ENCODE data around the gene ZNF813. TPM values are rescaled to one million over a fixed set of nuclear protein-coding genes. Genes with fewer than 3 reads are reported as not detected.
"Not testable (repeated sequence)": the region's sequence is repeated elsewhere in the genome, so short reads cannot be mapped to it uniquely, and the experiment has no call there.

The ZNF813 gene
- total RNA-seq, 2 donors from 2014 or later, result 5.6 to 7.1 TPM

DNA sequence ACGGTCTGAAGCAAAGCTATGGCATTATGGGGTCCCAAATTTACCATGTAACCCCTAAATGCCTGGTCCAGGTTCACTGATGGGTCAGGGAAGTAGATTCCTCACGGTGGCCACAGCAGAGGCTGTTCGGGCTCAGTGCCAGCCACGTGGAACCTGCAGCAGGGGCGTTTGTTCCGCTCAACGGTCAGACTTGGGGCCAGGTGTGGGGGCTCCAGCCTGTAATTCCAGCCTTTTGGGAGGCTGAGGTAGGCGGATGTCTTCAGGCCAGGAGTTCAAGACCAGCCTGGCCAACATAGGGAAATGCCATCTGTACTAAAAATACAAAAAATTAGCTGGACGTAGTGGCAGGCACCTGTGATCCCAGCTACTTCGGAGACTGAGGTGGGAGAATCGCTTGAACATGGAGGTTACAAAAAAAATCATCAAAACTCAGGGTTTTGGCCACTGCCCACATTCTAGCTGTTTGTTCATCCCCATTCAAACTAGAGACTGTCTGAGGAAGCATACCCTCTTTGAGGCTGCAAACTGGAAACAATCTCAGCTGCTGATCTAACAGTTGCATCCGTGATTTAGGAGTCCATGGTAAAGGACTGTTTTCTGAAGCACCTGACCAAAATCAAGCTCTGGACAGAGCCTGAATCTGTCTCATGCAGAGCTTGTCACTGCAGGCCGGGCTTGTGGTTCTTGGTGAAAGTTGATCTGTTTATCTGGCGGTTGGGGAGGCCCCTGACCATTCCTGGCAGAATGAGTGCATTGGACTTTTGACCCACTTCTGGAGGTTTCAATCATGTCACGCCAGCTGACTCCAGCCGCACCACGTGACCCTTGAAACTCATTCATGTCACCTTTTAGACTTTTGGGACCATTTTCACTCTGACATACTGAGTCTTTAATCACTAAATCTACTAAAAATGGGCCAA lies 40.2 kb downstream of the ZNF813 start:
- H3K36me3 Mint-ChIP-seq, result peaks cover 0 to 15% of the 10 kb centered on the region in 2 donors
- ATAC-seq (no peak), DNase-seq (ENCODE audit: low spot score in 2 of 2) (no peak)
- H3K9me3 Mint-ChIP-seq, result peaks cover 5 to 9% of the 10 kb centered on the region in 2 donors
- no peak overlapping the region for H3K27ac Mint-ChIP-seq

DNA sequence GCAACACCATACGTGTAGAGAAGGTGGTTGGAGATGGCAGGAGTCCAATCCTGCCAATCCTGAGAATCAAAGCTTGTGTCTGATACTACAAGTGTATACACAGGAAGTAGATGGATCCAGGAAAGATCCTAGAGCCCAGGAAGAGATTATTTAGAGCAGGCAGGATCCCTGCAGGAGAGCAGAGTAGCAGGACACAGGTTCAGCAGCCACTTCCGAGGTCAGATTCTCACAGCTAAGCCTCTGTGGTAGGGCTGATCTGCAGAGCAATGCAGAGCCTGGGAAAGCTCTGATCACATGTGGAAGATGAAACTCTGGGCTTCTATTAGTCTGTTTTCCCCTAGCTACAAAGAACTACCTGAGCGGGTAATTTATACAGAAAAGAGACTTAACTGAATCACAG lies 41.9 kb downstream of the ZNF813 start:
- no peak for ATAC-seq
- Mint-ChIP-seq H3K27ac (peak overlapping the region in 1 of 2 donors; percentile 9), H3K36me3 (peaks cover 0 to 15% of the 10 kb centered on the region in 2 donors), H3K9me3 (peaks cover 5 to 9% of the 10 kb centered on the region in 2 donors)
- DNase-seq (ENCODE audit: low spot score in 2 of 2), result no peak

DNA sequence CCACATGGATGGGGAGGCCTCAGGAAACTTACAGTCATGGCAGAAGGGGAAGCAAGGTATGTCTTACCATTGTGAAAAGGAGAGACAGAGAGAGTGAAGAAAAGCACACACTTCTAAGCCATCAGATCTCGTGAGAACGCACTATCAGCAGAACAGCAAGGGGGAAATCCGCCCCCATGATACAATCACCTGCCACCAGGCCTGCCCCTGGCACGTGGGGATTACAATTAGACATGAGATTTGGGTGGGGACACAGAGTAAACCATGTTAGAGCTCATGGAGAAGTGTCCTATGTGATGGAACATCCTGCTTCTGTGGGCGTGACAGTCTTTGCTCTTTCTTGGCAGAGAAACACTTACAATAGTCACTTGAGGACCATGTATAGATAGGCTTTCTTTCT lies 42.3 kb downstream of the ZNF813 start:
- no peak for DNase-seq (ENCODE audit: low spot score in 2 of 2)
- H3K27ac Mint-ChIP-seq, result no peak overlapping the region
- no peak for ATAC-seq
- H3K9me3 Mint-ChIP-seq, result peaks cover 5 to 9% of the 10 kb centered on the region in 2 donors
- peaks cover 0 to 15% of the 10 kb centered on the region in 2 donors for H3K36me3 Mint-ChIP-seq

DNA sequence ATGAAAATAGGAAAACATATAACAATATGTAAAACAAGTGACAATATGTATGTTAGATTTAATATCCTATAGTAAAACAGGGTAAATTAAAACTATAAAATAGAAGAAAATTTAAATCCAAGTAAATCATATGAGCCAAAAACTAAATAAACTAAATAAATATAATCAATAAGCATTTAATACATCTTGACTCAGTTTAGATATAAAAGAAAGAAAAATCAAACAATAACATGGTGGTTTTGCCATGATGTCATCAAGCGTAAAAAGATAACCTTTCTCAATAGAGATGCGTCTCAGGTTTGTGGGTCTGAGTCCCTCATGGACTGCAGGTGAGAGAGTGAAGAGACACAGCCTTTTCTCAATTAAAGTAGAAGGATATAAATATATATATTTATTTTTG lies 43.8 kb downstream of the ZNF813 start:
- no peak for ATAC-seq
- Mint-ChIP-seq H3K9me3 (peaks cover 3 to 9% of the 10 kb centered on the region in 2 donors), H3K36me3 (peaks cover 0 to 13% of the 10 kb centered on the region in 2 donors), H3K27ac (no peak overlapping the region)
- no peak for DNase-seq (ENCODE audit: low spot score in 2 of 2)

DNA sequence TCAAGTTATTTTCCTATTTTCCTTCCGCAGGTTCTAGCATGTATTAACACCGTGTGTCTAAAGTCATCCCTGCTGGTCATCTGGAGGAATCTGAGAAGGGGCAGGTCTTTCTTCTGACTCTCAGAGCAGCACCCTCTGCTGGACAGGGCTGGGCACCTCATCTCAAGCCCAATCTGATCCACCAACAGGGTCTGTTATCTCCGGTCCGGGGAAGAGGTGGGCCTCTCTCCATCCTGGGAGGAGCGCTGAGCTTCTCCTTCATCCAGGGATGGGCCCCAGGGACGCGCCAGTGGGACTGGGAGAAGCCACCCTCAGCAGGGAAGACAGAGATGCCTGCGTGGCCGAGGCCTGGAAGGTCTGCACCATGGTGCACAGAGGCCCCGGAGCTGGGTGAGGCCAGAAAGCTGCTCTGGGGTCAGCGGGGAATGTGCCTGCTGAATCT lies 44.4 kb downstream of the ZNF813 start:
- no peak overlapping the region for H3K27ac Mint-ChIP-seq
- peaks cover 0 to 7% of the 10 kb centered on the region in 2 donors for H3K36me3 Mint-ChIP-seq
- peak; percentile 79 to 80 for ATAC-seq
- peaks cover 0 to 10% of the 10 kb centered on the region in 2 donors for H3K9me3 Mint-ChIP-seq
- peak in 1 of 2 donors; percentile 48 for DNase-seq (ENCODE audit: low spot score in 2 of 2)

DNA sequence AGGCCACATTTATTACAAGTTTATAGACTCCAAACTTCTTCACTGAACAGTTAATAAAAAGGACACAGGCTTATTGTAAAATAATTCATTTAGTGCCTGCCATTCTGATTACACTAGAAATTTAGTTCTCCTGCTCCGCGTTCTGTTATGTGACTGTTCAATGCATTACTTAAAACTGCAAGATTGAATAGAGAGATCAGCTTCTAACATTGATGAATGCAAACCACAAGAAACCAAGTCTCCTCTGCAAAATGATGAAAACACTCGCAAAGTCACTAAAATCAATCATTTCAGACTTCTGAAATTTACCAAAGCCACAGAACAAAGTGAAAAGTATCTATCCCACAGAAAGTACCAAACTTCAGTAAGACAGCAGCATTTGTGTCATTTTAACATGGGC lies 47.5 kb downstream of the ZNF813 start:
- H3K27ac Mint-ChIP-seq; ATAC-seq; DNase-seq (ENCODE audit: low spot score in 2 of 2): not testable (repeated sequence)
- H3K36me3 Mint-ChIP-seq, result peaks cover 7 to 11% of the 10 kb centered on the region in 2 donors
- H3K9me3 Mint-ChIP-seq, result peaks cover 0 to 26% of the 10 kb centered on the region in 2 donors

DNA sequence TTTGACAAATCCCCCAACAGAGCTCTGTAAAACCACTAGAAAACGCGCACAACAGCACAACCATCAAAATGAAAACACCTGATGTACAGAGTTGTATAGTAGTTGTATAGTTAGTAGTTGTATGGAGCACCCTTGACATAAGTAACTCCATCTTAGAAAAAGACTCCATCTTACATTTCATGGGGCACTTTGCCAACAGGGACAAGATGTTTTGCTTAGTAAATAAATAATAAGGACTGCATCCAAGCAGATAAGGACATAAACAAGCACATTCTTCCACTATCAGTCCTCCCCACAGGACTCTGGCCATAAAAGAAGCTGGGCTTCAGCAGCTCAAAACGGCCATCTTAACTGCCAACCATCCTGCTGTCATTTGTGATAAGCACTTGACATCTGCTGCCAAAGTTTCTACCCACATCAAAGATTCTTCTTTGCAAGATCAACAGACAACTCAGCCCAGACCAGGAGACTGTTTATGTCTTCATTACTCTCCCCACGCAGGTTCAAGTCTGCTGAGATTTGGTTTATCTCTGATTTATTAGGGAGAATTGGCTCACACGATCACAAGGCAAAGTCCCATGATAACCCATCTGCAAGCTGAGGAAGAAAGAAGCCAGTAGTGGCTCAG lies 49.7 kb downstream of the ZNF813 start:
- Mint-ChIP-seq H3K9me3 (peaks cover 0 to 26% of the 10 kb centered on the region in 2 donors), H3K27ac (no peak overlapping the region), H3K36me3 (peaks cover 24 to 31% of the 10 kb centered on the region in 2 donors)
- ATAC-seq (no peak), DNase-seq (ENCODE audit: low spot score in 2 of 2) (no peak)

DNA sequence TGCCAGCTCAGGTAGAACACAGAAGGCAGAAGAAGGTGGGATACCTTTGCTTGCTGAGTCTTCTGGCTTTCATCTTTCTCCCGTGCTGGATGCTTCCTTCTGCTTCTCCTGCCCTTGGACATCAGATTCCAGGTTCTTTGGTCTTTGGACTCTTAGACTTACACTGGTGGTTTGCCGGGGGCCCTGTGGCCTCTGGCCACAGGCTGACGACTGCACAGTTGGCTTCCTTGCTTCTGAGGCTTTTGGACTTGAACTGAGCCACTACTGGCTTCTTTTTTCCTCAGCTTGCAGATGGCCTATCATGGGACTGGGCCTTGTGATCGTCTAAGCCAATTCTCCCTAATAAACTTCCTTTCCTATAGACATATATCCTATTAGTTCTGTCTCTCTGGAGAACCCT lies 50.6 kb downstream of the ZNF813 start:
- Mint-ChIP-seq H3K27ac (no peak overlapping the region), H3K36me3 (peaks cover 29 to 37% of the 10 kb centered on the region in 2 donors), H3K9me3 (peaks cover 0 to 26% of the 10 kb centered on the region in 2 donors)
- DNase-seq (ENCODE audit: low spot score in 2 of 2), result no peak
- no peak for ATAC-seq

DNA sequence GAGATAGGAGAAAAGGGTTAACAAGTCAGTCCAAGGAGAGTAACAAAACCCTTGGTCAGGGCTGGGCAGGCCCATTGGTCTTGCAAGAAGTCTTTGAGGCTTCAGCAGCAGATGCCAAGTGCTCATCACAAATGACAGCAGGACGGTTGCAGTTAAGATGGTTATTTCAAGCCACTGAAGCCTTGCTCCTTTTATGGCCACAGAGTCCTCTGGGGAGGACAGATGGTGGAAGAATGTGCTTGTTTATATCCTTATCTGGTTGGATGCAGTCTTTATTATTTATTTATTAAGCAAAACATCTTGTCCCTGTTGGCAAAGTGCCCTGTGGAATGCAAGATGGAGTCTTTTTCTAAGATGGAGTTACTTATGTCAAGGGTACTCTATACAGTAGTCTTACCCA lies 51.2 kb downstream of the ZNF813 start:
- H3K27ac Mint-ChIP-seq, result no peak overlapping the region
- no peak for DNase-seq (ENCODE audit: low spot score in 2 of 2)
- peaks cover 33 to 42% of the 10 kb centered on the region in 2 donors for H3K36me3 Mint-ChIP-seq

DNA sequence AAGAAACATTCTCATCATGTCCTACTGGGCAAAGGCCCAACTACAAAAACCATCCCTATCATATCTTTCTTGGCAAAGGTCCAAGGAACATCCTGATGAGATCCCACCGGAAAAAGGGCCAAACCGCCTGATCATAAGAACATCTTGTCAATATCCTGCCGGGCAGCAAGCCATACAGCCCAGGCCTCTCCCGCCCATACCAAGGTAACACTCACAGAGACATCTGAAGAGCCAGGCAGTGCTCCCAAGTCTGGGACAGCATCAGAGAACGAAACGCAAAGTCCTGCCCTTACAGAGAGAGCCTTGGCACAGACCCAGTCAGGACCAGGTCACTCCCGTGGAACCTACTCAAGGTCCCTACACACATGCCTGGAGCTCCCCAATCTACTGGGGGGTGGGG lies 51.9 kb downstream of the ZNF813 start:
- Mint-ChIP-seq H3K9me3 (peaks cover 0 to 26% of the 10 kb centered on the region in 2 donors), H3K27ac (no peak overlapping the region), H3K36me3 (peaks cover 41 to 50% of the 10 kb centered on the region in 2 donors)
- ATAC-seq (no peak), DNase-seq (ENCODE audit: low spot score in 2 of 2) (no peak)

More for the DNA sequence above, 51.2 kb downstream of the ZNF813 start:
- H3K9me3 Mint-ChIP-seq, result peaks cover 0 to 26% of the 10 kb centered on the region in 2 donors
- ATAC-seq, result no peak

DNA sequence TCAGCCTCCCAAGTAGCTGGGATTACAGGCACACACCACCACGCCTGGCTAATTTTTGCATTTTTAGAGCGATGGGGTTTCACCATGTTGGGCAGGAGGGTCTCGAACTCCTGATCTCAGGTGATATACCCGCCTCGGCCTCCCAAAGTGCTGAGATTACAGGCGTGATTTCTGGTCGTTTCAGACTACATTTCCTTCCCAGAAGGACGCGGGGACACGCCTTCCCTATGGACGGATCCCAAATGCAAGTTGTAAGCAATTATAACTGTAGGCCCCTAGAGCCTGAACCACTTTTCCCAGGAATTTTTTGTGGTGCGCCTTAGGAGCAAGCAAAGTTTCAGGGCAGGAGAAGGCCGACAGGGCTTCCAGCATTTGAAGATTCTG lies 52.6 kb downstream of the ZNF813 start:
- ATAC-seq, result no peak
- DNase-seq (ENCODE audit: low spot score in 2 of 2), result no peak
- Mint-ChIP-seq H3K36me3 (peaks cover 43 to 56% of the 10 kb centered on the region in 2 donors), H3K27ac (peak overlapping the region in 1 of 2 donors; percentile 93), H3K9me3 (peaks cover 0 to 26% of the 10 kb centered on the region in 2 donors)

DNA sequence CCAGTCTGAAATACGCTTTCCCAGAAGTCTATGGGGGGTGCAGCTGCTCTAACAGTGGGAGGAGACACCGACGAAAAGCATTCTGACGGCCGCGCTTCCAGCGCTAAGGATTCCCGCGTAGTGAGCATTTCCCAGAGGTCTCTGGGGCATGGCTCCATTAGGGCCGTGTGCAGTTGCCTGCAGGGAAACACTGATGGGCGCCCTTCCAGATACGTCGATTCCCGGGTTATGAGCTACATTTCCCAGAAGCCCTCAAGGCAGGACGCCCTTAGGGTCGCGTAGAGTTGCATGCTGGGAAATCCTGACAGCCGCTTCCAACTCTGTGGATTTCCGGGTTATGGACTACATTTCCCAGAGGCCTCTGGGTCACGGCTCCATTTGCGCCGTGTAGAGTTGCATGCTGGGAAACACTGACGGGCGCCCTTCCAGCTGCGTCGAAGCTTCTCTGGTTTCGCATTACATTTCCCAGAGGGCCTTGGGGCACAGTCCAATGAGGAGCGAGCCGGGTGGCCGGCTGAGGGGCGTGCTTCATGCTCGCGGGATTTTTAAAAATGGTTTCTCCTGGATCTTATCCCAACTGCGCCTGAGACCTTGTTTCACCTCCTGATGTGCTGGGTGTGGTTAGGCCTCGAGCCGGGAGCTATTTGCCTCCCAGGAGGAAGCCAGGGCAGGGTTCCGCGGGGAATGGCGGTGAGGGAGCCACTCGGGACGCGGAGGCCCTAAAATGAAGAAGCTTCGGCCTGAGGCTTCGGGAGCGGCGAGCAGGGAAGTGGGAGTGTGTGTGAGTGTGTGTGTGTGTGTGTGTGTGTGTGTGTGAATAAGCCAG lies 53.2 kb downstream of the ZNF813 start:
- DNase-seq (ENCODE audit: low spot score in 2 of 2), result peak; percentile 78 to 91
- H3K27ac Mint-ChIP-seq, result peak overlapping the region; percentile 93 to 100
- H3K36me3 Mint-ChIP-seq, result peaks cover 49 to 62% of the 10 kb centered on the region in 2 donors
- peak; percentile 99 for ATAC-seq
- peaks cover 4 to 29% of the 10 kb centered on the region in 2 donors for H3K9me3 Mint-ChIP-seq

DNA sequence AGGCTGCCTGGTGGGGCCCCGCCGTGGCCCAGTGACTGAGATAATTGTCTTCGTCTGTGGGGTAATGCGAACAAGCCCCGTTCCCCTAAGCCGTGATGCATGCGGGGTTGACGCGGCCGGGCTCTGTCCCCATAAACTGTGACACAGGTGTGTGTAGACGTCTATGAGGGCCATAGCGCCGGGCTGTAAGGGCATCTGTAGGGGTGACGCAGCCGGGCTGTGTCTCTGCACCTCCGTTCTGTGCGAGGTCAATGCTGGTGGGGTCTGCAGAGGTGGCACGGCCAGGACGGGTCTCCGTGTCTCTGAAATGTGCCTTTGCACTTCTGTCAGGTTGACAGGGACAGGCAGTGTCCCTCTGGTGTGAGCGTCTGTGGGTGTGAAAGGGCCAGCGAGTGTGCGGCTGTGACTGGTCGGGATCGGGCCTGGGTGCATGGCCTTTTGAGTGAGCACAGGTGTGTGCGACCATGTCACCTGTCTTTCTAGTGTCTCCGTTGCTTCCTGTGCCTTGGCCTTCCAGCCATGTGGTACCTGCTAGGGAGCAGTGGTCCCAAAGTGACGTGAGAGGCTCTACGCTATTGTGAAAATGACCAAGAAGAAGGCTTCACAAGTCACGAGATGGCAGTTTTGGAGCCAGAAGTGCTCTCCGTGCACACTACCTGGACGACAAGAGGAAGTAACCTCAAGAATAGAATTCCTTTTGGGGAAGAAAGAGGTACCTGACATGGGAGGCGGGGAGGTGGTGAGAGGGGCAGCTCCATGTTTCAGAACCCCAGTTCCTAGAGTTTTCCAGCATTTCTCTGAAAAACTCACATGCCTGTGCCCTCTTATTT lies 54.1 kb downstream of the ZNF813 start:
- H3K27ac Mint-ChIP-seq, result peak overlapping the region; percentile 93 to 100
- H3K9me3 Mint-ChIP-seq, result peaks cover 9 to 34% of the 10 kb centered on the region in 2 donors
- DNase-seq (ENCODE audit: low spot score in 2 of 2), result peak in 1 of 2 donors; percentile 17
- peaks cover 56 to 69% of the 10 kb centered on the region in 2 donors for H3K36me3 Mint-ChIP-seq
- ATAC-seq, result peak; percentile 2 to 36

DNA sequence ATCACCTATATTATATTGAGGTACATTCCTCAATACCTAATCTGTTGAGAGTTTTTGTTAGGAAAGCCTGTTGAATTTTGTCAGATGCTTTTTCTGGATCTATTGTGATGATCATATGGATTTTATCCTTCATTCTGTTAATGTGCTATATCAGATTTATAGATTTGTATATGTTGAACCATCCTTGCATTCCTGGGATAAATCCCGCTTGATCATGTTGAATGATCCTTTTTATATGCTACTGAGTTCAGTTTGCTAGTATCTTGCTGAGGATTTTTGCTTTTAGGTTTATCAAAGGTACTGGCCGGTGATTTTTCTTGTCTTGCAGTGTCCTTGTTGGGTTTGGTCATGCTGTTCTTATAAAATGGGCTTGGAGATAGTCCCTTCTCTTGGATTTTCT lies 58.4 kb downstream of the ZNF813 start:
- H3K36me3 Mint-ChIP-seq, result peaks cover 66 to 81% of the 10 kb centered on the region in 2 donors
- peaks cover 9 to 13% of the 10 kb centered on the region in 2 donors for H3K9me3 Mint-ChIP-seq
- no peak overlapping the region for H3K27ac Mint-ChIP-seq
- DNase-seq (ENCODE audit: low spot score in 2 of 2), result no peak
- no peak for ATAC-seq

DNA sequence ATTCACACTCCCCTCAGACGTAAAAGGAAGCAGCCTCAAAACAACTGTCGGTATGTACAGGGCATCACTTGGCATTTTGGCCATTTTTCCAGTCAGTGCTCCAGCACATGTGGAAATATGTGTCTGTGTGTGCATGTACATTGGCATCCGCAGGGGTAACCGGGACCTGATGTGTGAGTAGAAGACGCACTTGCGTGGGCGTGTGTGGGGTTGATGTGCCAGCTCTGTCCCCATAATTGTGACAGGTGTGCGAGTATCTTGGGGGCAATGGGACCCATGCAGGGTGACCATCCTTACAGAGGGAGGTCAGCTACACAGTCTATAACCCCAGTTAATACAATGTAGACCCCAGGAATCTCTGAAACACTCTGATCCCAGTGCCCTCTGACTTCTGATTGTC lies 63.1 kb downstream of the ZNF813 start:
- Mint-ChIP-seq H3K27ac (no peak overlapping the region), H3K36me3 (peaks cover 53 to 63% of the 10 kb centered on the region in 2 donors), H3K9me3 (peaks cover 10 to 17% of the 10 kb centered on the region in 2 donors)
- DNase-seq (ENCODE audit: low spot score in 2 of 2) (no peak), ATAC-seq (no peak)

DNA sequence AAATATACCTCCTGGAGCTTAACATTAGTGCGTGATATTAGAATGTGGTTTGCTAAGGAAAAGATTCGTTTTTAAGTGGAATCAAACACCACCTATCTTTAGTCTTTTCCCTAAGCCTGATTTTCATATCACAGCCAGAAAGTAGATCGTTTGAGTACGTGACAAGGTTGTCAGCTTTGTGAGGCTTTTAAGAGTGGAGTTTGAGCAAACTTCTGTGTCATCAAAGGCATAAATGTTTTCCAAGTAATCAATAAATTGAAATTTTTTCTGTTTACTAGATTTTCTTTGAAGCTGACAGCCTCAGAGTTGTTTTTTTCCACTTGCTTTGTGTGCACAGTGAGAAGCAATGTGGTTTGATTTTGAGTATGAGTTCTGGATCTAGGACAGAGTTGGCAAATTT lies 63.9 kb downstream of the ZNF813 start:
- Mint-ChIP-seq H3K36me3 (peaks cover 45 to 61% of the 10 kb centered on the region in 2 donors), H3K27ac (no peak overlapping the region), H3K9me3 (peaks cover 4 to 12% of the 10 kb centered on the region in 2 donors)
- ATAC-seq, result no peak
- no peak for DNase-seq (ENCODE audit: low spot score in 2 of 2)
